ENCODE results near the gene LLGL2. TPM values are rescaled to one million over a fixed set of nuclear protein-coding genes. Genes with fewer than 3 reads are reported as not detected.

The LLGL2 gene
- total RNA-seq, 1 donor from 2014 or later, result 50.6 TPM

DNA sequence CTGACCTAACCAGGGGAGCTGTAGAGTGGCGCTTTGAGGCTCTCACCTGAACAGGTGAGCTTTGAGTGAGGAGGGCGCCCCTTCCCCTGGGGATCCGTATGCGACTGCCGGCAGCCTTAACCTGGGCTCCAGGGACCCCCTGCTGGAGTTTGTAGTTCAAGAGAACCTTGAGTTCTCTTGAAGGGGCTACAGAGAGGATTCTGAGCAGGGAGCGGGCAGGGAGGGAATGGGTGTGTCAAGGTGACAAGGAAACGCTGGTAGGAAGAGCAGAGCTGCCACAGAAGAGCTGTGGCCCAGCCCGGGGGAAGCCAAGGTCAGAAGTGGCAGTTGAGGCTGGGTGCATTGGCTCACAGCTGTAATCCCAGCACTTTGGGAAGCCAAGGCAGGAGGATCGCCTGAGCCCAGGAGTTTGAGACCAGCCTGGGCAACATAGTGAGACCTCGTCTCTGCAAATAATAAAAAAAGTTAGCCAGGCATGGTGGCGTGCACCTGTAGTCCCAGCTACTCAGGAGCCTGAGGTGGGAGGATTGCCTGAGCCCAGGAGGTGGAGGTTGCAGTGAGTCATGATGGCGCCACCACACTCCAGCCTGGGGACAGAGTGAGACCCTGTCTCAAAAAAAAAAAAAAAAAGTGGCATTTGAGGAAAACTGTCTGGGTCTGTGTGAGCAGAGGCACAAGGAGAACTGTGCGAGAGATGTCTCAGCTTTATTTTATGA is 1.2 kb downstream of the LLGL2 start:
- Histone ChIP-seq H3K27me3 (ENCODE audit: control insufficient read depth, insufficient read depth, low read length) (peaks cover 5% of the 10 kb centered on the region), H3K4me3 (ENCODE audit: low read depth, low read length) (peak overlapping the region; percentile 42), H3K36me3 (ENCODE audit: control insufficient read depth, insufficient read depth, low read length) (peaks cover 2% of the 10 kb centered on the region)
- TF ChIP-seq CTCF (IDR thresholded peaks at IDR 0.05; ENCODE audit: insufficient read depth, low read length, poor library complexity, severe bottlenecking), result no peak
- DNase-seq (ENCODE audit: low read depth), result no peak

- no peak for DNase-seq (ENCODE audit: low read depth)
- Histone ChIP-seq H3K27me3 (ENCODE audit: control insufficient read depth, insufficient read depth, low read length) (peaks cover 5% of the 10 kb centered on the region), H3K4me3 (ENCODE audit: low read depth, low read length) (no peak overlapping the region), H3K36me3 (ENCODE audit: control insufficient read depth, insufficient read depth, low read length) (peaks cover 2% of the 10 kb centered on the region)
- no peak for TF ChIP-seq CTCF (IDR thresholded peaks at IDR 0.05; ENCODE audit: insufficient read depth, low read length, poor library complexity, severe bottlenecking)
Measured at GRCh38 chr17:75530837-75531720, 5.6 kb downstream of the LLGL2 start.

DNA sequence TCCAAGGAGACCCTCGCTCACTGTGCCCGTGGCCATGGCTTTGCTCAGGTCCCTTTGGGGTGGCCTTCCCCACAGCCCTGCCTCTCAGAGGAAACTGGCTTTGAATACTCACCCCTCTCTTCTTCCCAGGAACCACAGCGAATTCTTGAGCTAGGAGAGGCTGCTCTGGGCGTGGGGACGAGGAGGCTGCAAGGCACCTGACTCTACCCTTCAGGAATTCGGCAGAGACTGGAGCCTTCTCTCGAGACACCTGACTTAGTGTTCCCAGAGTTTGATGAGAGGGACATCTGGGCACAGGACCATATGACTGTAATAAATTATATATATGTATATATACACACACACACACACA is 6.2 kb downstream of the LLGL2 start:
- DNase-seq (ENCODE audit: low read depth), result no peak
- no peak for TF ChIP-seq CTCF (IDR thresholded peaks at IDR 0.05; ENCODE audit: insufficient read depth, low read length, poor library complexity, severe bottlenecking)
- Histone ChIP-seq H3K36me3 (ENCODE audit: control insufficient read depth, insufficient read depth, low read length) (peaks cover 2% of the 10 kb centered on the region), H3K27me3 (ENCODE audit: control insufficient read depth, insufficient read depth, low read length) (peaks cover under 1% of the 10 kb centered on the region), H3K4me3 (ENCODE audit: low read depth, low read length) (no peak overlapping the region)

DNA sequence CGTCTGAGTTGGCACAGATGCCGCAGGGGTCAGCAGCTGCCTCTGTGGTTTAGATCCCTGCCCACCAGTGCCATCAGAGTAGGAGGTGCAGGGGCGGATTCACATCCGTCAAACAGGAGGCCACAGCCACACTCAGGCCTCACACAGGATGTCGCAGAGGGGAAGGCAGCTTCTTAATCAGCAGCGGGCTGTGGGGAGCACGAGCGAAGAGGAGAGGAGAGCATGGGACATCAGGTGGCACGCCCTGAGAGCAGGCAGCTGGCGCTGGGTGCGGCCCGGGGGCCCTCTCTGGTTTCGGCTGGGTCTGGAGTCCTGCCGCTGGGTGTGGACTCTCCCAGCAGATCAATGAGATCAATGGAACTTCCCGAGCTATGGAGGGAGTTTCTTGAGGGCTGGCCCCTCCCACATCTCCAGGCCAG is 9.6 kb downstream of the LLGL2 start:
- no peaks in the 10 kb centered on the region for H3K36me3 ChIP-seq (ENCODE audit: control insufficient read depth, insufficient read depth, low read length)
- H3K27me3 ChIP-seq (ENCODE audit: control insufficient read depth, insufficient read depth, low read length), result no peaks in the 10 kb centered on the region
- TF ChIP-seq CTCF (IDR thresholded peaks at IDR 0.05; ENCODE audit: insufficient read depth, low read length, poor library complexity, severe bottlenecking), result no peak
- H3K4me3 ChIP-seq (ENCODE audit: low read depth, low read length), result no peak overlapping the region
- DNase-seq (ENCODE audit: low read depth), result no peak

DNA sequence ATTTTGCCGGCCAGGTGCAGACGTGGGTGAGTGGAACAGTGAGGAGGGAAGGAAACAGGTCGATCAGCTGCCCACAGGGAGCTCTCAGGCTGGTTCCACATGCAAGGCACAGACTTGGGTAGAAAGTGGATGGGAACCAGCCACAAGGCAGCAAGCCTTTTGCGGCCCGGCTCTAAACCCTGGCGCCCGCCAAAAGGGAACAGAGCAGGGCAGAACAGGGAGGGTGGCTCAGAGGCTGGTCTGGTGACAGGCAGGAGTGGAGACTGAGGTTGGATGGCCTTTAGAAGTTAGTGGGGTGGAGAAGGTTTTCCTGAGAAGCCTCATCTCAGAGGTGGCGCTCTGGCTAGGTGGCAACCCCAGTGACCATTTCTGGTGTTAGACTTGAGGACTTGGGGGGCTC is 10.4 kb downstream of the LLGL2 start:
- no peaks in the 10 kb centered on the region for H3K27me3 ChIP-seq (ENCODE audit: control insufficient read depth, insufficient read depth, low read length)
- no peaks in the 10 kb centered on the region for H3K36me3 ChIP-seq (ENCODE audit: control insufficient read depth, insufficient read depth, low read length)
- no peak for DNase-seq (ENCODE audit: low read depth)
- no peak overlapping the region for H3K4me3 ChIP-seq (ENCODE audit: low read depth, low read length)
- no peak for TF ChIP-seq CTCF (IDR thresholded peaks at IDR 0.05; ENCODE audit: insufficient read depth, low read length, poor library complexity, severe bottlenecking)
